Colonic mucosa (tissue), 4 donors: ENCODE data around the gene EFCAB8. TPM values are rescaled to one million over a fixed set of nuclear protein-coding genes. Genes with fewer than 3 reads are reported as not detected.

ENCODE experiments used
- DNase-seq: peaks from one replicate; pipeline ENCODE4 v3.0.0-alpha.2; 2020
- H3K27ac ChIP-seq: fragments of 200-600 bp; one replicate; pipeline ENCODE4 v1.8.0; 2021
- H3K27me3 ChIP-seq: fragments of 200-600 bp; one replicate; pipeline ENCODE4 v1.8.0; 2021
- H3K36me3 ChIP-seq: fragments of 200-600 bp; one replicate; pipeline ENCODE4 v1.8.0; 2021
- H3K4me1 ChIP-seq: fragments of 200-600 bp; one replicate; pipeline ENCODE4 v1.8.0; 2021; ENCODE audit warnings: mild to moderate bottlenecking
- H3K4me3 ChIP-seq: fragments of 200-600 bp; one replicate; pipeline ENCODE4 v1.8.0; 2021
- H3K9ac ChIP-seq, 2 donors: one replicate each; pipeline ENCODE4 v1.7.0; 2013; ENCODE audit warnings: control low read depth in 2 of 2, low read depth in 2 of 2, low read length in 2 of 2
- H3K9me3 ChIP-seq: fragments of 200-600 bp; one replicate; pipeline ENCODE4 v1.8.0; 2021
- CTCF ChIP-seq: fragments of 200-600 bp; IDR thresholded peaks from one replicate; pipeline ENCODE4 v1.8.0; 2022; ENCODE audit warnings: antibody characterized with exemption, mild to moderate bottlenecking
- intact Hi-C: fragments of 100-400 bp; cut with DNase I; formaldehyde crosslinking; loops from one replicate; pipeline ENCODE4 v1.14.1; 2022
- total RNA-seq, 2 donors: library from RNA; stranded (reverse); fragmentation: NEBNext Ultra II Directional in 1 of 2; extraction: Animal tissue kit (Norgen Biotek cat#: 25700) in 1 of 2; gene quantifications; one replicate each; pipeline ENCODE4 v1.2.1, GENCODE V29; 2021
- donor health status: healthy.
- donor health status: DM: no; HTN: no; CAD: no.
- donor health status: DM: no; HTN: no; CAD: no.

Gene EFCAB8
- total RNA-seq, 2 donors from 2014 or later, result 0.11 to 0.72 TPM

GRCh38 chr20:32966881-32967781 is 108.4 kb downstream of the EFCAB8 start:
- H3K4me1 ChIP-seq, result no peaks in the 10 kb centered on the region
- H3K27ac ChIP-seq, result no peak overlapping the region
- no peak for TF ChIP-seq CTCF
- peak; percentile 19 for DNase-seq
- no peak overlapping the region for H3K4me3 ChIP-seq
- peak overlapping the region in 1 of 2 donors; percentile 1 for H3K9ac ChIP-seq
- H3K27me3 ChIP-seq, result no peaks in the 10 kb centered on the region
- no peaks in the 10 kb centered on the region for H3K9me3 ChIP-seq
- H3K36me3 ChIP-seq, result no peaks in the 10 kb centered on the region
- intact Hi-C loops, result no loop called here

- Histone ChIP-seq H3K27ac (no peak overlapping the region), H3K9me3 (no peaks in the 10 kb centered on the region), H3K4me1 (no peaks in the 10 kb centered on the region), H3K4me3 (no peak overlapping the region), H3K9ac (no peak overlapping the region), H3K27me3 (no peaks in the 10 kb centered on the region), H3K36me3 (no peaks in the 10 kb centered on the region)
- intact Hi-C loops, result no loop called here
- DNase-seq, result peak; percentile 13
- TF ChIP-seq CTCF, result no peak
Observed at GRCh38 chr20:32967961-32968457, 109.3 kb downstream of the EFCAB8 start.

- Histone ChIP-seq H3K4me3 (no peak overlapping the region), H3K27ac (no peak overlapping the region), H3K36me3 (no peaks in the 10 kb centered on the region), H3K9ac (no peak overlapping the region), H3K9me3 (no peaks in the 10 kb centered on the region), H3K4me1 (no peaks in the 10 kb centered on the region), H3K27me3 (no peaks in the 10 kb centered on the region)
- TF ChIP-seq CTCF, result no peak
- intact Hi-C loops, result no loop called here
- DNase-seq, result peak; percentile 16
Observed at GRCh38 chr20:32968478-32969241, 109.9 kb downstream of the EFCAB8 start.

DNA sequence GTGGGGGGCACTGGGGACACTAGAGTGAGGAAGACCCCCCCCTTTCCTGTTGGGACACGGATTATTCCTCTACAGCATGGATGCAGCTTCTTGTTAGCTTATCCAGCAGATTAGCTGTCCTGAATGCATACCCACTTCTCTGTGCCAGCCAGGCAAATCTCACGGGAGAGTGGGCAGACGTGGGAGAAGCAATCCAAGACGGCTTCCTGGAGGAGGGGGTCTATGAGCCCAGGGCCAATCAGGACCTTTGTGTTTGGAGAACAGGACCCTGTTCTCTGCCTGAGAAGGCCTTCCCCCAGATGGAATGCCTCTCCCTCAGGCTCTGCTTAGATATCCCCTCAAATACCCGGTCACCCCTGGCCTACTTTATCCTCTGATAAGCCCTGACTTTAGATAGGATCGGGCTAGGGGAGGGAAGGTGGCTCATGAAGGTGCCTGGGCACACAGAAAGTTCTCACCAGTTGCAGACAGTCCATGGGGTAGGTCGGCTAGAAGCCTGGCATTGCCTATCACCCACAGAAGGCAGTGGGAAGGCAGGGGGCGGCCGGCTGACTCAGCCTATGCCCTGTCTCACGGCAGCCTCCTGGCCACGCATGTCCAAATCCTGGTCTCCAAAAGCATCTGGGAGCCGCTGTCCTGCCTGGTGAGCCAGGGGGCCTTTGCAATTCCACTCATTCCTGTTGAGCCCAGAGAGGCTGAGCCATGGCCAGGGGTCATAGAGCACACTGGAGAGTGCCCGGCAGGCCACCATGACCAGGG is 110.8 kb downstream of the EFCAB8 start:
- H3K4me3 ChIP-seq, result no peak overlapping the region
- peak; percentile 11 for DNase-seq
- intact Hi-C loops, result no loop called here
- TF ChIP-seq CTCF, result no peak
- H3K36me3 ChIP-seq, result no peaks in the 10 kb centered on the region
- H3K4me1 ChIP-seq, result no peaks in the 10 kb centered on the region
- H3K27me3 ChIP-seq, result no peaks in the 10 kb centered on the region
- H3K9me3 ChIP-seq, result no peaks in the 10 kb centered on the region
- H3K27ac ChIP-seq, result no peak overlapping the region
- H3K9ac ChIP-seq, result no peak overlapping the region
